ENCODE data around the gene B9D1. TPM values are rescaled to one million over a fixed set of nuclear protein-coding genes. Genes with fewer than 3 reads are reported as not detected.

B9D1 gene
- total RNA-seq, 2 experiments from 2014 or later: 1.1 TPM

- ChIA-PET POLR2A (no interaction called here), CTCF (interaction anchor here (2.6 kb wide), 1 partner anchor 16 kb away, joined by 61 read pairs; the partner anchor contains the start of gene B9D1)
- DNase-seq (no peak), ATAC-seq (no peak)
- Mint-ChIP-seq H3K36me3 (ENCODE audit: low read depth) (peaks cover 41% of the 10 kb centered on the region), H3K4me1 (ENCODE audit: low read depth) (peaks cover 26% of the 10 kb centered on the region), H3K9me3 (ENCODE audit: insufficient read depth) (no peaks in the 10 kb centered on the region), H3K4me3 (peak overlapping the region; percentile 97), H3K27ac (peak overlapping the region; percentile 32), H3K27me3 (ENCODE audit: low read depth) (peaks cover 4% of the 10 kb centered on the region)
These were observed 17.0 kb upstream of the B9D1 start for GRCh38 chr17:19379361-19380065.

GRCh38 chr17:19378416-19379360, 16.2 kb upstream of the B9D1 start, which contains the start of gene MAPK7:
Gene MAPK7, plus strand, starts transcription at chr17:19378498. Its CDS starts 403 bp downstream, at chr17:19378901.
- no peaks in the 10 kb centered on the region for H3K9me3 Mint-ChIP-seq (ENCODE audit: insufficient read depth)
- DNase-seq: no peak
- peaks cover 23% of the 10 kb centered on the region for H3K4me1 Mint-ChIP-seq (ENCODE audit: low read depth)
- ChIA-PET POLR2A (interaction anchor here (0.8 to 1.6 kb wide), 4 partner anchors 9 to 315 kb away, joined by 3 to 6 read pairs (median 4); partner anchors contain the start of gene B9D1), CTCF (interaction anchor here (1.1 to 2.6 kb wide), 9 partner anchors 10 to 270 kb away, joined by 3 to 61 read pairs (median 6); partner anchors contain the start of genes ALDH3A2 and B9D1)
- ATAC-seq: no peak
- H3K36me3 Mint-ChIP-seq (ENCODE audit: low read depth): peaks cover 34% of the 10 kb centered on the region
- peak within 1 kb of the TSS; percentile 97 for H3K4me3 Mint-ChIP-seq
- H3K27ac Mint-ChIP-seq: peak within 1 kb of the TSS; percentile 96
- H3K27me3 Mint-ChIP-seq (ENCODE audit: low read depth): peaks cover 10% of the 10 kb centered on the region

GRCh38 chr17:19377602-19378415, 15.3 kb upstream of the B9D1 start:
- H3K27me3 Mint-ChIP-seq (ENCODE audit: low read depth): peaks cover 10% of the 10 kb centered on the region
- H3K4me3 Mint-ChIP-seq: peak overlapping the region; percentile 97
- ChIA-PET CTCF (interaction anchor here (0.9 to 2.6 kb wide), 11 partner anchors 9 to 271 kb away, joined by 3 to 61 read pairs (median 5); partner anchors contain the start of genes ALDH3A2 and B9D1), POLR2A (interaction anchor here (0.8 to 1.6 kb wide), 5 partner anchors 8 to 314 kb away, joined by 3 to 6 read pairs (median 4); partner anchors contain the start of genes ALDH3A2 and B9D1)
- H3K9me3 Mint-ChIP-seq (ENCODE audit: insufficient read depth): no peaks in the 10 kb centered on the region
- ATAC-seq: peak; percentile 97
- peaks cover 25% of the 10 kb centered on the region for H3K4me1 Mint-ChIP-seq (ENCODE audit: low read depth)
- DNase-seq: peak; percentile 98
- peak overlapping the region; percentile 96 for H3K27ac Mint-ChIP-seq
- peaks cover 28% of the 10 kb centered on the region for H3K36me3 Mint-ChIP-seq (ENCODE audit: low read depth)

- ChIA-PET POLR2A (interaction anchor here (1.0 kb wide), 1 partner anchor 272 kb away, joined by 4 read pairs; the partner anchor contains the start of gene ALDH3A2), CTCF (interaction anchor here (1.1 to 2.6 kb wide), 5 partner anchors 10 to 272 kb away, joined by 3 to 61 read pairs (median 7); partner anchors contain the start of genes ALDH3A2 and B9D1)
- Mint-ChIP-seq H3K4me3 (peak overlapping the region; percentile 97), H3K27me3 (ENCODE audit: low read depth) (peaks cover 10% of the 10 kb centered on the region), H3K9me3 (ENCODE audit: insufficient read depth) (no peaks in the 10 kb centered on the region), H3K27ac (peak overlapping the region; percentile 96), H3K4me1 (ENCODE audit: low read depth) (peaks cover 34% of the 10 kb centered on the region), H3K36me3 (ENCODE audit: low read depth) (peaks cover 28% of the 10 kb centered on the region)
- no peak for DNase-seq
- ATAC-seq: no peak
These were observed 14.3 kb upstream of the B9D1 start for GRCh38 chr17:19376811-19377210.

GRCh38 chr17:19375732-19376131, 13.2 kb upstream of the B9D1 start:
- Mint-ChIP-seq H3K4me1 (ENCODE audit: low read depth) (peaks cover 45% of the 10 kb centered on the region), H3K36me3 (ENCODE audit: low read depth) (peaks cover 19% of the 10 kb centered on the region), H3K4me3 (no peak overlapping the region), H3K27ac (no peak overlapping the region), H3K9me3 (ENCODE audit: insufficient read depth) (no peaks in the 10 kb centered on the region), H3K27me3 (ENCODE audit: low read depth) (peaks cover 10% of the 10 kb centered on the region)
- ChIA-PET CTCF (interaction anchor here (2.0 kb wide), 1 partner anchor 13 kb away, joined by 14 read pairs; the partner anchor contains the start of gene B9D1), POLR2A (no interaction called here)
- DNase-seq: no peak
- ATAC-seq: no peak

GRCh38 chr17:19374136-19374535, 11.6 kb upstream of the B9D1 start:
- no peak for DNase-seq
- Mint-ChIP-seq H3K27me3 (ENCODE audit: low read depth) (peaks cover 10% of the 10 kb centered on the region), H3K36me3 (ENCODE audit: low read depth) (peaks cover 3% of the 10 kb centered on the region), H3K4me3 (no peak overlapping the region), H3K27ac (no peak overlapping the region), H3K9me3 (ENCODE audit: insufficient read depth) (no peaks in the 10 kb centered on the region), H3K4me1 (ENCODE audit: low read depth) (peaks cover 55% of the 10 kb centered on the region)
- ChIA-PET POLR2A (no interaction called here), CTCF (interaction anchor here (1.4 to 2.0 kb wide), 2 partner anchors 11 to 73 kb away, joined by 6 to 14 read pairs; partner anchors contain the start of gene B9D1)
- ATAC-seq: no peak

GRCh38 chr17:19372866-19373504, 10.5 kb upstream of the B9D1 start:
- Mint-ChIP-seq H3K36me3 (ENCODE audit: low read depth) (no peaks in the 10 kb centered on the region), H3K4me3 (no peak overlapping the region), H3K27me3 (ENCODE audit: low read depth) (peaks cover 10% of the 10 kb centered on the region), H3K27ac (no peak overlapping the region), H3K9me3 (ENCODE audit: insufficient read depth) (no peaks in the 10 kb centered on the region), H3K4me1 (ENCODE audit: low read depth) (peaks cover 55% of the 10 kb centered on the region)
- ChIA-PET CTCF (no interaction called here), POLR2A (no interaction called here)
- DNase-seq: no peak
- ATAC-seq: no peak

- H3K27ac Mint-ChIP-seq: no peak overlapping the region
- ATAC-seq (no peak), DNase-seq (no peak)
- H3K4me3 Mint-ChIP-seq: no peak overlapping the region
- ChIA-PET POLR2A (no interaction called here), CTCF (interaction anchor here (1.6 kb wide), 1 partner anchor 9 kb away, joined by 7 read pairs; the partner anchor contains the start of gene B9D1)
- H3K9me3 Mint-ChIP-seq (ENCODE audit: insufficient read depth): no peaks in the 10 kb centered on the region
- H3K36me3 Mint-ChIP-seq (ENCODE audit: low read depth): no peaks in the 10 kb centered on the region
- H3K27me3 Mint-ChIP-seq (ENCODE audit: low read depth): peaks cover 10% of the 10 kb centered on the region
- peaks cover 60% of the 10 kb centered on the region for H3K4me1 Mint-ChIP-seq (ENCODE audit: low read depth)
These were observed 9.9 kb upstream of the B9D1 start for GRCh38 chr17:19372439-19372838.

- ChIA-PET CTCF (interaction anchor here (1.6 kb wide), 1 partner anchor 9 kb away, joined by 7 read pairs; the partner anchor contains the start of gene B9D1), POLR2A (no interaction called here)
- H3K27ac Mint-ChIP-seq: peak overlapping the region; percentile 33
- no peaks in the 10 kb centered on the region for H3K9me3 Mint-ChIP-seq (ENCODE audit: insufficient read depth)
- peaks cover 10% of the 10 kb centered on the region for H3K27me3 Mint-ChIP-seq (ENCODE audit: low read depth)
- H3K36me3 Mint-ChIP-seq (ENCODE audit: low read depth): no peaks in the 10 kb centered on the region
- DNase-seq (no peak), ATAC-seq (no peak)
- H3K4me1 Mint-ChIP-seq (ENCODE audit: low read depth): peaks cover 58% of the 10 kb centered on the region
- no peak overlapping the region for H3K4me3 Mint-ChIP-seq
These were observed 9.5 kb upstream of the B9D1 start for GRCh38 chr17:19372011-19372370.

- H3K4me3 Mint-ChIP-seq: peak overlapping the region; percentile 6
- no peak for ATAC-seq
- H3K27me3 Mint-ChIP-seq (ENCODE audit: low read depth): peaks cover 10% of the 10 kb centered on the region
- DNase-seq: peak; percentile 38
- no peaks in the 10 kb centered on the region for H3K9me3 Mint-ChIP-seq (ENCODE audit: insufficient read depth)
- ChIA-PET POLR2A (no interaction called here), CTCF (interaction anchor here (1.6 kb wide), 1 partner anchor 8 kb away, joined by 7 read pairs; the partner anchor contains the start of gene B9D1)
- H3K4me1 Mint-ChIP-seq (ENCODE audit: low read depth): peaks cover 58% of the 10 kb centered on the region
- peak overlapping the region; percentile 86 for H3K27ac Mint-ChIP-seq
- H3K36me3 Mint-ChIP-seq (ENCODE audit: low read depth): no peaks in the 10 kb centered on the region
These were observed 8.9 kb upstream of the B9D1 start for GRCh38 chr17:19371259-19372010.
